ENCODE results near the gene FKBP9. TPM values are rescaled to one million over a fixed set of nuclear protein-coding genes. Genes with fewer than 3 reads are reported as not detected.

The FKBP9 gene
- total and polyA plus RNA-seq, 2 of the 8 experiments (the other 6 are each of a cell fraction or from before 2014, with no cell fraction given): 7.2 to 10.1 TPM

DNA sequence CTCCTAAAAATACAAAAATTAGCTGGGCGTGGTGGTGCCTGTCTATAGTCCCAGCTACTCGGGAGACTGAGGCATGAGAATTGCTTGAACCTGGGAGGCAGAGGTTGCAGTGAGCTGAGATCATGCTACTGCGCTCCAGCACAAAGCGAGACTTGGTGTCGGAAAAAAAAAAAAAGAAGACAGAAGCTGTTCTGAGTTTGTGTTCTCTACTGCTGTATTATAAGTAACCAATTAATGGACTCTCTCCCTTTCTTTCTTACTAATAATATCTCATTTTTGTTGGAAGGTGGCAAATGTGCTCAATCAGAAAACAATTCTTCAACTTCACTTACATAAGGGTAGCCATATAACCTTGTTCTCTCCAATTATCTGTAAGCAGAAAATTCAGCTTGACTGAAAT is 97.9 kb downstream of the FKBP9 start (continued):
- TF ChIP-seq, protein P1, sequence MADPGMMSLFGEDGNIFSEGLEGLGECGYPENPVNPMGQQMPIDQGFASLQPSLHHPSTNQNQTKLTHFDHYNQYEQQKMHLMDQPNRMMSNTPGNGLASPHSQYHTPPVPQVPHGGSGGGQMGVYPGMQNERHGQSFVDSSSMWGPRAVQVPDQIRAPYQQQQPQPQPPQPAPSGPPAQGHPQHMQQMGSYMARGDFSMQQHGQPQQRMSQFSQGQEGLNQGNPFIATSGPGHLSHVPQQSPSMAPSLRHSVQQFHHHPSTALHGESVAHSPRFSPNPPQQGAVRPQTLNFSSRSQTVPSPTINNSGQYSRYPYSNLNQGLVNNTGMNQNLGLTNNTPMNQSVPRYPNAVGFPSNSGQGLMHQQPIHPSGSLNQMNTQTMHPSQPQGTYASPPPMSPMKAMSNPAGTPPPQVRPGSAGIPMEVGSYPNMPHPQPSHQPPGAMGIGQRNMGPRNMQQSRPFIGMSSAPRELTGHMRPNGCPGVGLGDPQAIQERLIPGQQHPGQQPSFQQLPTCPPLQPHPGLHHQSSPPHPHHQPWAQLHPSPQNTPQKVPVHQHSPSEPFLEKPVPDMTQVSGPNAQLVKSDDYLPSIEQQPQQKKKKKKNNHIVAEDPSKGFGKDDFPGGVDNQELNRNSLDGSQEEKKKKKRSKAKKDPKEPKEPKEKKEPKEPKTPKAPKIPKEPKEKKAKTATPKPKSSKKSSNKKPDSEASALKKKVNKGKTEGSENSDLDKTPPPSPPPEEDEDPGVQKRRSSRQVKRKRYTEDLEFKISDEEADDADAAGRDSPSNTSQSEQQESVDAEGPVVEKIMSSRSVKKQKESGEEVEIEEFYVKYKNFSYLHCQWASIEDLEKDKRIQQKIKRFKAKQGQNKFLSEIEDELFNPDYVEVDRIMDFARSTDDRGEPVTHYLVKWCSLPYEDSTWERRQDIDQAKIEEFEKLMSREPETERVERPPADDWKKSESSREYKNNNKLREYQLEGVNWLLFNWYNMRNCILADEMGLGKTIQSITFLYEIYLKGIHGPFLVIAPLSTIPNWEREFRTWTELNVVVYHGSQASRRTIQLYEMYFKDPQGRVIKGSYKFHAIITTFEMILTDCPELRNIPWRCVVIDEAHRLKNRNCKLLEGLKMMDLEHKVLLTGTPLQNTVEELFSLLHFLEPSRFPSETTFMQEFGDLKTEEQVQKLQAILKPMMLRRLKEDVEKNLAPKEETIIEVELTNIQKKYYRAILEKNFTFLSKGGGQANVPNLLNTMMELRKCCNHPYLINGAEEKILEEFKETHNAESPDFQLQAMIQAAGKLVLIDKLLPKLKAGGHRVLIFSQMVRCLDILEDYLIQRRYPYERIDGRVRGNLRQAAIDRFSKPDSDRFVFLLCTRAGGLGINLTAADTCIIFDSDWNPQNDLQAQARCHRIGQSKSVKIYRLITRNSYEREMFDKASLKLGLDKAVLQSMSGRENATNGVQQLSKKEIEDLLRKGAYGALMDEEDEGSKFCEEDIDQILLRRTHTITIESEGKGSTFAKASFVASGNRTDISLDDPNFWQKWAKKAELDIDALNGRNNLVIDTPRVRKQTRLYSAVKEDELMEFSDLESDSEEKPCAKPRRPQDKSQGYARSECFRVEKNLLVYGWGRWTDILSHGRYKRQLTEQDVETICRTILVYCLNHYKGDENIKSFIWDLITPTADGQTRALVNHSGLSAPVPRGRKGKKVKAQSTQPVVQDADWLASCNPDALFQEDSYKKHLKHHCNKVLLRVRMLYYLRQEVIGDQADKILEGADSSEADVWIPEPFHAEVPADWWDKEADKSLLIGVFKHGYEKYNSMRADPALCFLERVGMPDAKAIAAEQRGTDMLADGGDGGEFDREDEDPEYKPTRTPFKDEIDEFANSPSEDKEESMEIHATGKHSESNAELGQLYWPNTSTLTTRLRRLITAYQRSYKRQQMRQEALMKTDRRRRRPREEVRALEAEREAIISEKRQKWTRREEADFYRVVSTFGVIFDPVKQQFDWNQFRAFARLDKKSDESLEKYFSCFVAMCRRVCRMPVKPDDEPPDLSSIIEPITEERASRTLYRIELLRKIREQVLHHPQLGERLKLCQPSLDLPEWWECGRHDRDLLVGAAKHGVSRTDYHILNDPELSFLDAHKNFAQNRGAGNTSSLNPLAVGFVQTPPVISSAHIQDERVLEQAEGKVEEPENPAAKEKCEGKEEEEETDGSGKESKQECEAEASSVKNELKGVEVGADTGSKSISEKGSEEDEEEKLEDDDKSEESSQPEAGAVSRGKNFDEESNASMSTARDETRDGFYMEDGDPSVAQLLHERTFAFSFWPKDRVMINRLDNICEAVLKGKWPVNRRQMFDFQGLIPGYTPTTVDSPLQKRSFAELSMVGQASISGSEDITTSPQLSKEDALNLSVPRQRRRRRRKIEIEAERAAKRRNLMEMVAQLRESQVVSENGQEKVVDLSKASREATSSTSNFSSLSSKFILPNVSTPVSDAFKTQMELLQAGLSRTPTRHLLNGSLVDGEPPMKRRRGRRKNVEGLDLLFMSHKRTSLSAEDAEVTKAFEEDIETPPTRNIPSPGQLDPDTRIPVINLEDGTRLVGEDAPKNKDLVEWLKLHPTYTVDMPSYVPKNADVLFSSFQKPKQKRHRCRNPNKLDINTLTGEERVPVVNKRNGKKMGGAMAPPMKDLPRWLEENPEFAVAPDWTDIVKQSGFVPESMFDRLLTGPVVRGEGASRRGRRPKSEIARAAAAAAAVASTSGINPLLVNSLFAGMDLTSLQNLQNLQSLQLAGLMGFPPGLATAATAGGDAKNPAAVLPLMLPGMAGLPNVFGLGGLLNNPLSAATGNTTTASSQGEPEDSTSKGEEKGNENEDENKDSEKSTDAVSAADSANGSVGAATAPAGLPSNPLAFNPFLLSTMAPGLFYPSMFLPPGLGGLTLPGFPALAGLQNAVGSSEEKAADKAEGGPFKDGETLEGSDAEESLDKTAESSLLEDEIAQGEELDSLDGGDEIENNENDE (IDR thresholded peaks at IDR 0.05; ENCODE audit: insufficient replicate concordance, low read length): no peak

Data from H1 (cell line).